GM12878 (cell line): ENCODE data around the gene CPLX1. TPM values are rescaled to one million over a fixed set of nuclear protein-coding genes. Genes with fewer than 3 reads are reported as not detected.

Source experiments
- ATAC-seq: fragments of 200-7000 bp; cut with Tn5 transposase; 3 replicates; pipeline ENCODE4 v1.9.1; 2020; ENCODE audit warnings: mild to moderate bottlenecking, moderate library complexity
- BruUV-seq: library from RNA; stranded (reverse); fragments of 400-500 nt; replicated peaks from 2 replicates; lab custom pipeline; 2021; lab: Mats Ljungman, UMichigan
- CTCF ChIA-PET: fragments of 300-600 bp; sonication (Branson Sonifier 250); formaldehyde crosslinking; extraction: SDS; loops from one replicate; lab custom pipeline; 2021; ENCODE audit warnings: inconsistent platforms; lab: Yijun Ruan, JAX
- POLR2A ChIA-PET: fragments of 350-600 bp; formaldehyde crosslinking; extraction: SDS; loops from one replicate; lab custom pipeline; 2021; ENCODE audit warnings: inconsistent platforms; lab: Charles Lee
- RAD21 ChIA-PET: fragments of 300-600 bp; sonication (Branson Sonifier 250); formaldehyde crosslinking; loops from one replicate; lab custom pipeline; 2023; ENCODE audit warnings: antibody characterized with exemption; ENCODE audit not compliant: unreplicated experiment; lab: Charles Lee
- SMC1A ChIA-PET: fragments of 300-600 bp; sonication (Branson Sonifier 250); formaldehyde crosslinking; loops from one replicate; lab custom pipeline; 2023; ENCODE audit not compliant: unreplicated experiment, uncharacterized antibody; lab: Charles Lee
- DNase-seq: peaks from one replicate; pipeline ENCODE4 v3.0.0-alpha.2; 2011; ENCODE audit warnings: low read depth, low spot score
- FAIRE-seq: peaks from 3 replicates; lab custom pipeline; 2011; peaks lifted over from hg19 to GRCh38; lab: Jason Lieb, UNC
- H2AFZ ChIP-seq: 2 replicates; pipeline ENCODE4 v1.6.0; 2011; ENCODE audit warnings: low read depth, low read length, control low read depth; ENCODE audit not compliant: control insufficient read depth
- H3K27ac ChIP-seq: 2 replicates; pipeline ENCODE4 v1.5.1; 2011; ENCODE audit warnings: control low read depth; ENCODE audit not compliant: control insufficient read depth, insufficient read depth
- H3K27me3 ChIP-seq, 2 experiments: replicated peaks in 1 of 2; 2 replicates each; pipeline versions ENCODE4 v1.6.0 to v1.6.1; 2011; ENCODE audit warnings: low read length in 1 of 2; ENCODE audit not compliant: control insufficient read depth in 2 of 2, insufficient read depth in 2 of 2
- H3K36me3 ChIP-seq, 2 experiments: 2 replicates each; pipeline ENCODE4 v1.5.1; 2011; ENCODE audit warnings: low read length in 1 of 2; ENCODE audit not compliant: control insufficient read depth in 2 of 2, insufficient read depth in 2 of 2
- H3K4me1 ChIP-seq: 2 replicates; pipeline ENCODE4 v1.6.1; 2011; ENCODE audit warnings: mild to moderate bottlenecking, low read length, moderate library complexity, mixed read lengths; ENCODE audit not compliant: control insufficient read depth, insufficient read depth
- H3K4me2 ChIP-seq: 2 replicates; pipeline ENCODE4 v1.6.0; 2011; ENCODE audit warnings: control low read depth; ENCODE audit not compliant: control insufficient read depth, insufficient read depth
- H3K4me3 ChIP-seq: fragments of 200-600 bp; sonication (generic); 2 replicates; pipeline ENCODE4 v1.5.1; 2016
- H3K79me2 ChIP-seq: 2 replicates; pipeline ENCODE4 v1.6.0; 2011; ENCODE audit warnings: low read length; ENCODE audit not compliant: control insufficient read depth, insufficient read depth
- H3K9ac ChIP-seq: 2 replicates; pipeline ENCODE4 v1.8.0; 2011; ENCODE audit warnings: low read length, control low read depth, mixed read lengths; ENCODE audit not compliant: control insufficient read depth, insufficient read depth
- H3K9me3 ChIP-seq: replicated peaks from 3 replicates; pipeline ENCODE4 v1.5.1; 2011; ENCODE audit warnings: mild to moderate bottlenecking, low read length; ENCODE audit not compliant: control insufficient read depth, insufficient read depth
- H4K20me1 ChIP-seq: 2 replicates; pipeline ENCODE4 v1.6.0; 2011; ENCODE audit not compliant: control insufficient read depth, insufficient read depth
- ATF2 ChIP-seq: IDR thresholded peaks from 2 replicates; pipeline ENCODE4 v1.6.1; 2012; ENCODE audit warnings: low read length, inconsistent platforms
- BCL11A ChIP-seq: IDR thresholded peaks from 2 replicates; pipeline ENCODE4 v1.6.1; 2011; ENCODE audit warnings: low read depth, low read length
- BRCA1 ChIP-seq: IDR thresholded peaks from 2 replicates; pipeline ENCODE4 v1.6.1; 2011; ENCODE audit warnings: low read depth, low read length, improper control_type of control experiment
- CEBPB ChIP-seq, 2 experiments: fragments of 150-350 bp in 1 of 2; IDR thresholded peaks; 2 replicates each; pipeline ENCODE4 v1.6.1; 2012 to 2014; ENCODE audit warnings: low read depth in 2 of 2, low read length in 2 of 2, borderline replicate concordance in 1 of 2, inconsistent platforms in 1 of 2
- CREM ChIP-seq: IDR thresholded peaks from 2 replicates; pipeline ENCODE4 v1.6.1; 2014; ENCODE audit warnings: antibody characterized with exemption, low read depth
- E2F8 ChIP-seq: fragments of 450-650 bp; IDR thresholded peaks from 2 replicates; pipeline ENCODE4 v1.6.1; 2018; ENCODE audit warnings: mild to moderate bottlenecking, low read depth, moderate library complexity; ENCODE audit not compliant: partially characterized antibody
- EP300 ChIP-seq, 2 experiments: fragments of 150-350 bp in 1 of 2; IDR thresholded peaks; 2 replicates each; pipeline ENCODE4 v1.6.1; 2011 to 2012; ENCODE audit warnings: low read depth in 2 of 2, low read length in 2 of 2, borderline replicate concordance in 1 of 2, improper control_type of control experiment in 1 of 2, inconsistent platforms in 1 of 2; ENCODE audit not compliant: control insufficient read depth in 1 of 2
- GATAD2B ChIP-seq: fragments of 450-650 bp; conservative IDR thresholded peaks from 2 replicates; pipeline ENCODE4 v1.6.1; 2017; ENCODE audit warnings: low read depth, mild to moderate bottlenecking, moderate library complexity
- HDAC6 ChIP-seq: fragments of 200-600 bp; sonication (generic); IDR thresholded peaks from one replicate; pipeline ENCODE4 v1.8.0; 2017; ENCODE audit warnings: antibody characterized with exemption; ENCODE audit not compliant: unreplicated experiment
- KAT2A ChIP-seq: conservative IDR thresholded peaks from 2 replicates; pipeline ENCODE4 v1.6.1; 2011; ENCODE audit warnings: low read depth, low read length; ENCODE audit not compliant: control insufficient read depth
- KLF5 ChIP-seq: fragments of 450-650 bp; IDR thresholded peaks from 2 replicates; pipeline ENCODE4 v1.6.1; 2014; ENCODE audit warnings: mild to moderate bottlenecking; ENCODE audit not compliant: partially characterized antibody
- RELB ChIP-seq: fragments of 450-650 bp; IDR thresholded peaks from 2 replicates; pipeline ENCODE4 v1.6.1; 2017; ENCODE audit warnings: low read depth, mild to moderate bottlenecking, moderate library complexity
- TAF1 ChIP-seq: IDR thresholded peaks from 2 replicates; pipeline ENCODE4 v1.6.1; 2011; ENCODE audit warnings: mild to moderate bottlenecking, low read depth, low read length, borderline replicate concordance
- WRNIP1 ChIP-seq: IDR thresholded peaks from 2 replicates; pipeline ENCODE4 v1.6.1; 2011; ENCODE audit warnings: low read depth, low read length, improper control_type of control experiment, borderline replicate concordance
- WGBS: methylation state at CpG from one replicate; pipeline ENCODE4 v1.1.6; 2016; ENCODE audit warnings: low lambda C conversion rate; ENCODE audit not compliant: insufficient replicate concordance, insufficient coverage; ENCODE audit errors: missing lambda C conversion rate; 5-methylcytosine and 5-hydroxymethylcytosine counted together
- in situ Hi-C: fragments of 300-500 bp; cut with MboI; formaldehyde crosslinking; loops from 9 replicates; pipeline ENCODE4 v1.14.3; 2018; ENCODE audit warnings: mixed read lengths
- intact Hi-C: fragments of 100-400 bp; cut with micrococcal nuclease; formaldehyde crosslinking; loops from one replicate; pipeline ENCODE4 v1.14.2; 2022; ENCODE audit not compliant: unreplicated experiment
- polyA plus RNA-seq, 11 experiments: library from polyadenylated mRNA; depleted of rRNA in 4 of 11; unstranded in 6 of 11; stranded (reverse) in 5 of 11; fragments of >200 nt; fragmentation: Nextera tagmentation in 4 of 11; fragmentation: Illumina TruSeq in 1 of 11; extraction: Ambion mirVana in 4 of 11; extraction: Trizol in 1 of 11; gene quantifications; 1 replicate in 1 of 11; 2 replicates in 10 of 11; pipeline versions ENCODE4 v1.2.1 to v1.2.3, GENCODE V29; 2011 to 2016; ENCODE audit warnings: inconsistent platforms in 2 of 11, missing spikeins in 2 of 11, low read depth in 1 of 11
- total RNA-seq, 4 experiments: library from RNA; depleted of rRNA in 3 of 4; stranded (reverse); fragments of >200 nt in 3 of 4; fragmentation: Illumina TruSeq in 1 of 4; extraction: Trizol in 1 of 4; gene quantifications; 2 replicates each; pipeline versions ENCODE4 v1.2.1 to v1.2.3, GENCODE V29; 2013 to 2021

CPLX1 gene
- total and polyA plus RNA-seq, 10 of the 15 experiments (the other 5 are each of a cell fraction or from before 2014, with no cell fraction given), result 0.04 to 1.2 (median 0.13) TPM; not detected in 5

- TF ChIP-seq HDAC6, result no peak
- no peak for TF ChIP-seq EP300 (IDR thresholded peaks at IDR 0.05; ENCODE audit: borderline replicate concordance in 1 of 2, control insufficient read depth in 1 of 2, low read depth in 2 of 2, low read length in 2 of 2)
- no peak for TF ChIP-seq BCL11A
- no peak for TF ChIP-seq KLF5
- TF ChIP-seq RELB, result no peak
- TF ChIP-seq CREM, result no peak
These were observed 42.5 kb upstream of the CPLX1 start (continued) for GRCh38 chr4:868421-868820.

GRCh38 chr4:867526-868250 is 41.8 kb upstream of the CPLX1 start:
- H3K36me3 ChIP-seq, result peaks cover 21 to 44% of the 10 kb centered on the region in 2 experiments; a peak in 3 of 4 replicates
- in situ Hi-C loops, result no loop called here
- TF ChIP-seq HDAC6 (no peak), WRNIP1 (no peak), KAT2A (no peak), CEBPB (IDR thresholded peaks at IDR 0.05; ENCODE audit: borderline replicate concordance in 1 of 2, low read depth in 2 of 2, low read length in 2 of 2) (no peak), GATAD2B (no peak), TAF1 (no peak), BRCA1 (no peak), E2F8 (no peak), ATF2 (no peak)

More at GRCh38 chr4:867526-868250, 41.8 kb upstream of the CPLX1 start:
- Histone ChIP-seq H3K27me3 (no peaks in the 10 kb centered on the region), H3K9me3 (no peaks in the 10 kb centered on the region; the same call in 2 of the 3 replicates), H3K79me2 (no peaks in the 10 kb centered on the region), H2AFZ (no peak overlapping the region), H3K27ac (no peak overlapping the region), H3K4me2 (no peak overlapping the region), H3K4me1 (no peaks in the 10 kb centered on the region), H3K4me3 (no peak overlapping the region), H3K9ac (no peak overlapping the region), H4K20me1 (no peaks in the 10 kb centered on the region)
- no peak for DNase-seq
- BruUV-seq, result no TSS peak
- no peak for FAIRE-seq
- SMC1A ChIA-PET, result no interaction called here
- CTCF ChIA-PET, result no interaction called here
- 83% methylated on average over 24 of the region's 26 CpGs for WGBS
- intact Hi-C loops, result no loop called here
- no peak for ATAC-seq
- POLR2A ChIA-PET, result no interaction called here
- RAD21 ChIA-PET, result no interaction called here
